Measurements from ENCODE around the gene UBAC2.
A peak's percentile ranks its signal among the peaks of the same experiment; 100 is the strongest.
"Not testable (repeated sequence)": the region's sequence is repeated elsewhere in the genome, so short reads cannot be mapped to it uniquely, and the experiment has no call there.

UBAC2 gene

DNA sequence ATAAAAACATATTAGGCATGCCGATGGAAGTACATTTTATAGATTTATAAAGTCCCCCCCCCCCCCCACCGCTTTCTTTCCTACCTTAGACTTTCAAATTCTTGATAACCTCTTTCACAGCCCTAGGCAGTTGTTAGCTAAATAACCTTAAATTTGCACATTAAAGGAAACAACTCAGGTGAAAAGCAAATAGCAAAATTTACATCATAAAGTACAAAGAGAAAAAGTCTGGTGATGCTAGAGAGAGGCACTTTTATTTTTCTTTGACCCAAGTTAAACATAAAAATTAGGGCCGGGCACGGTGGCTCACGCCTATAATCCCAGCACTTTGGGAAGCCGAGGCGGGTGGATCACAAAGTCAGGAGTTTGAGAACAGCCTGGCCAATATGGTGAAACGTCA is 15.0 kb upstream of the UBAC2 start:
- DNase-seq, result no peak

DNA sequence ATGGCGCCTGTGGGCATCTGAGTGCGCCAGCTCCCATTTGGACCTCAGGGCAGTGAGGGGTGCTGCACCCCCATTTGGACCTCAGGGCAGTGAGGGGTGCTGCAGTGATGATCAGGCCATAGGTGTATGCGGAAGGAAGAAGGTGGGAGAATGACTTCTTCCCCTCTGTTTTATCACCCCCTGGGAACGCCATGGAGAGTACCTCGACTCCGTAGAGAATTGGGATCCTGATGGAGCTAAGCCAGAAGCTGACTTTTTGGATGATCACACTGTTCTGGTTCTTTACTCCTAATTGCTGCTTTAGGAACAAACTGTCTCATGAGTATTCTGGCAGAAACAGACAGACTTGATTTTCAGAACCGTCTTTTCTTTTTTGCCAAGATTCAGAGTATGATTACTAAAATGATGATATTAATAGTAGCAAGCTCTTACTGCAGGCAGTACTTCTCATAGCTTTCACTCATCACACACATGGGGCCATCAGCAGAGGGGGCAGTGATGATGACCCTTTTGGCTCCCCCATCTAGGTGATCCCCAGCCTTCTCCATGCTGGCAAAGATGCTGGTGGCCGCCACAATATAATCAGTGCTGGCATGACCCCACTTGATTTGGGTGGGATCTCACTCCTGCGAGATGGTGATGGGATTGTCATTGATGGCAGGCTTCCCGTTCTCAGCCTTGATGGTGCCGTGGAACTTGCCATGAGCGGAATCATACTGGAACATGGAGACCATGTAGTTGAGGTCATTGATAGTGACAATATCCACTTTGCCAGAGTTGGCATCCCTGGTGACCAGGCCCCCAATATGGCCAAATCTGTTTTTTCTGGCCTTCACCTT is 10.3 kb upstream of the UBAC2 start:
- DNase-seq, result no peak

DNA sequence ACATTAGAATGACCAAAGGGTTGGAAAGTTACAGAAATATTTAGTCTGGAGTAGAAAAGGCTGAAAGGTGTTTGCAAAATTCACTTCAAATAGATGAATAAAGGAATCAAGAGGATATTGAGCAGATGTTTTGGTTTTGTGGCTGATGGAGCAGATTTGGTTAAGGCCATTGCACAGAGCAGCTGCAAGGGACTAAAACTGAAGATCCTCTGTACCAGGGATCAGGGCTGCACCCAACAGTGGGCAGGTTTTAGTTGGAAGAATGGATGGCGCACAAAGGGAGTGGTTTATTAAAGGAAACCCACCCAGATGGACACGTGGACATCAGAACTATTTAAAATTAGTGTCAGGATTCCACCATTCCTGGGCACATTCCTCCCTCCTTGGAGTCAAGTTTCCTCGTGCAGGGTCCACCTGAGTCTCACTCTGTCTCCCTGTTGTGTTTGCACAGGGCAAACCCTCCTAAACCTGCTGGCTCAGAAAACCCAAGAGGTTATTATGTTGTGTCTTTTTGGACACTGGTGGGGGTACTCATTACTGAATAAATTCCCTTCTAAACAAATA is 9.2 kb upstream of the UBAC2 start:
- no peak for DNase-seq

DNA sequence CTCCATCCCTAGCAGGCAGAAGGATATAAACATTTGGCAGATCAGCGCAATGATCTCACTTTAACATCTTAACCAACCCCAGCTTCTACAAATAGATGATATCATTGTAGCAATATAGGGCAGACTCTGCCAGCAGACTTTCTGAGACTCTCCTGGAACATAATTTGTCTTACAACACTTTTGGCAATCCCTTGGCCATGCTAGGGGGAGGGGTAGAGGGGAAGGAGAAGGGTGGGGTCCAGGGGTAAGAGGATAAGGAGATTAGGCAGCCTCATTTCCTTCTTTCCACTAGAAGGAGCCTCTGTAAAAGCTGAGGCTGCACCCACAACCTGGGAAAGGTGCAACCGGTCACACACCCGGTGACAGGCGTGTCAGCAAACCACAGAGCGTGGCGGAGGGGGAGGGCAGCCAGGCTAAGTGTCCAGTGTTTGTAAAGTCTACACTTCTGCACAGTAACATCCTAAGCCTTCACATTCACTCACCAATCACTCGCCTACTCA is 8.7 kb upstream of the UBAC2 start:
- DNase-seq, result peak; percentile 66

DNA sequence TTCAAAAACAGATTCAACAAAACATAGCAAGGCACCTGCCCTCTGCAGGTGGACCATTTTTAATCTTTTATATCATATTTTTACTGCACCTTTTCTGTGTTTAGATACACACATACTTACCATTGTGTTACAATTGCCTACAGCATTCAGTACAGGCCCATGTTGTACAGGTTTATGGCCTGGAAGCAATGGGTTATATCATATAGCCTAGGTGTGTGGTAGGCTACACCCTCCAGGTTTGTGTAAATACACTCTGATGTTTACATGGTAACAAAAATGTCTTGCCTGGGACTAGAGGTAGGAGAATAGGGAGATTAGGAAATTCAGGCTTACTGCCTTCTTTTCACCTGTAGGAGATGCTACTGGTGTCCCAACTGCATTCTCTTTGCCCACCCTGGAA is 8.2 kb upstream of the UBAC2 start:
- no peak for DNase-seq

DNA sequence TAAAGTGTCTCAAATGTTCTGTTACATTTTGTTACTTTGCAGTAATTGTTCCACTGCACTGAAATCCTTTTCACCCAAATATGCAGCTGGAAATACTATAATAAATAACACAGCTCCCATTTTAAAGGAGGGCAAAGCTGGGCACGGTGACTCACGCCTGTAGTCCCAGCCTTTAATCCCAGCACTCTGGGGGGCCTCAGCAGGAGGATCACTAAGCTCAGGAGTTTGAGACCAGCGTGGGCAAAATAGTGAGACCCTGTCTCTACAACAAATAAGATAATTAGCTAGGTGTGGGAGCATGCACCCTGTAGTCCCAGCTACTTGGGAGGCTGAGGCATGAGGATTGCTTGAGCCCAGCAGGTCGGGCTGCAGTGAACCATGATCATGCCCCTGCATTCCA is 7.5 kb upstream of the UBAC2 start:
- no peak for DNase-seq

DNA sequence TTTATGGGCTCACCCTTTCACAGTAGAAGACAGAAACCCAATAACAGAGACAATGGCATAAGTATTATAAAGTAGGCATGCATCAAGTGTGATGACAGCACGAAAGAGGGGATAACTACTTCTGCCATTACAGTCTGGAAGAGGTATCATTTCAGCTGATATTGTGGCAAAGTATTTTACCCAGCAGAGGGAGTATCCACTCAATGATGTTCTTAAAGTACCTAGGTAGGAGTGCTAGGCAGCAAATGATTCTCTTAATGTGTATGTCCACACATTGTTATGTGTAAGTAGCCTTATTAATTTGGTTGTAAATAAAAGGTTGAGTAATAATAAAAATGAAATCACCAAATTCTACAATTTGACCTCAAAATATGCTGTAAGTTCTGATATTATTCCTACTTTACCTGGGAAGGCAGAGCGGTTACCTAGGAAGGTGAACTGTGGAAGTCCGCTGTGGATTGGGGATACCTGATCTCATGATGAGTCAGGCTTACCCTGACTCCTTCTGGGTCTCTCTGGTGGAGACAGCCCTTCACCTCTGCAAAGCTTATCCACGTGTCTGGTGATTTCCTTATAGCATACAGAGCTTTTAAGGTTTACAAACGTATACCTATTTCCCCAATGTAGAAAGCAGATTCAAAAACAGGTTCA is 4.1 kb upstream of the UBAC2 start:
- no peak for DNase-seq

DNA sequence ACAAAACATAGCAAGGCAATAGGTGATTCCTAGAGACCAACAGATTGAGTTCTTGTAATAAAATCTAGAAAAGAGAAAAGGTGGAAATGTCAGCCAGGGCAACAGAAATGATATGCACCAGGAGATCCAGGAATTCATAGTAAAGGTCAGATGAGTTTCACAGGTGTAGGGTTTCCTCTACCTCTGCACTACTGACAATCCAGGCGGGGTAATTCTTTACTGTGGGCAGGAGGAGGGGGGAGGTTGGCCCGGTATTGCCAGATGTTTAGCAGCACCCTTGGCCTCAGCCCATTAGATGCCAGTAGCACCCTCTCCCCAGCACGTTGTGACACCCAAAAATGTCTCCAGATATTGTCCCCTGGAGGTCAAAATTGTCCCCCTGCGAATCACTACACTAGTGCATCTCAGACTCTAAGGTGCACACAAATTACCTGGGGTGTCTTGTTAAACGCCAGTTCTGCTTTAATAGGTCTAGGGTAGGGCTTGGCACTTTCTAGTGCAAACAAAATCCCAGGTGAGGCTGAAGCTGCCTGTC is 3.5 kb upstream of the UBAC2 start:
- DNase-seq, result no peak

DNA sequence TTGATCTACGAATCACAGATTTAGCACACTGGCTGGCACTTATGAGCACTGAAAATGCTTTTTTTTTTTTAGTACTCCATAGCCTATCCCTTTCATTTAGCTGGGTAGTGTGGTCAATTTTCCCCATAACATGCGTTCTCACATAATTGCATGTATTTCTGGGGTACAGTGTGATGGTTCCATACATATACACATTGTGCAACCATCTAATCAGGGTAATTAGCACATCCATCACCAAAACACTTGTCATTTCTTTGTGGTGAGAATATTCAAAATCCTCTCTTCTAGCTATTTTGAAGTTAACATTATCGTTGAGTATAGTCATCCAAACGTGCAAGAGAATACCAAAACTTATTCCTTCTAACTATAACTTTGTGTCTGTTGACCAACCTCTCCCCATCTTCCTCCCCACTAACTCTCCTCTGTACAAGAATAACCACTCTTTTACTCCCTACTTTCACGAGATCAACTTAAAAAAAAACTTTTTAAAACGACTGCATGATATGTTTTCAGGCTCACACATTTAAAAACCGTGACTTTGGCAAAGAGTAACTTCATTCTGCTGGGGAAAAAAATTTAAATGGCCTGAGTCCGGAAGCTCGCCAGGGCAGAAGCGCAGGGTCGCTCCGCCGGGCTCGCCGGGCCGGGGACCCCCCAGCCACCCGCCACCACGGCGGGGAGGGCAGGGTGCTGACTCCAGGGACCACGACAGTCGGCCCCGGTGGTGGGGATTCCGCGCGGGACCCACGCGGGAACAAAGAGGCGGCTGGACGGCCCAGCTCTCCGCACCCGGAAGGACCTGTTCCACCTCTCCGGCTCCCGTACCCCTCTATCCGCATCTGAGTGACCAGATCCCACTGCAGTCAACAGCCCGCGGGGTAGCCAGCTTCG is 868 bp upstream of the UBAC2 start:
- DNase-seq, result no peak

DNA sequence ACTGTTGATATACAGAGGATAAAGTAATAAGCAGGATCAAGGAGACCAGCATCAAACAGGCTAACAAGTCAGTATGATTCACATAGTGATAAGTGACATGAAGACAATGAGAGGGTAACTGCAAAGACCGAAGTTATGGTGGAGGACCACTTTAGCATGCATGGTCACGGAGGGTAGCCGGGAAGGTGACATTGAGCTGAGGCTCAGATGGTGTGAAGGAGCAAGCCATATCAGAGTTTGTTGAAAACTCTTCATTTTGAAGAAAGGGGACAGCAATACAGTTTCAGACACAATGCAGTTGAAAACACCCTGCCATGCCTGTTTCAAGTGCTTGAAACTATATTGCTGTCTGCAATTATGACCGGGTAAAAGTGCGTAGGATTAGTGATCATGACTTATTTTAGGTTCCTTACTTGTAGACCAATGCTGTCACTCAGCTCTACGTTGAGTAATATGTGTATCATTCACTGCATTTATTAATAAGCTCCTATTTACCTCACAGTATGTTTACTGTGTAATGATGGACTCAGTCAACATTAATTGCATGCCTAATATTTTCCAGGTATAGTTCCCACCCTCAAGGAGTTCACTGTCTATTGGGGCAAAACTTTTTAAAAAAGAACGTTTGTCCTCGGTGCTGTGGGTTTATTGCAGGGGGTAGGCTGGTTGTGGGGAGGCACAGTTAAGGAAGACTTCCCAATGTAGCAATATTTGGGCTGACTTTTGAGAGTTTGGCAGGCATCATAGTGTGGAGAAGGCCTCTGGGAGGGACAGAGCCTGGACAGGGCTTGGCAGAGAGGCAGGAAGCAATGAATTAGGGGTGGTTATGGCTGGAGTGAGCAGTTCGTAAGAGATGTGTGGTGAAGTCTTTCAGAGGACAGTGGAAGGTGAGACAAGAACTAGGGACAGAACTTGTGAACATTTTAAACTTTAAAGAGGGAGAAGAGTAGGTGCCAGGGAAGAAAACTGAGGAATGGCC is 3.2 kb downstream of the UBAC2 start:
- no peak for DNase-seq

DNA sequence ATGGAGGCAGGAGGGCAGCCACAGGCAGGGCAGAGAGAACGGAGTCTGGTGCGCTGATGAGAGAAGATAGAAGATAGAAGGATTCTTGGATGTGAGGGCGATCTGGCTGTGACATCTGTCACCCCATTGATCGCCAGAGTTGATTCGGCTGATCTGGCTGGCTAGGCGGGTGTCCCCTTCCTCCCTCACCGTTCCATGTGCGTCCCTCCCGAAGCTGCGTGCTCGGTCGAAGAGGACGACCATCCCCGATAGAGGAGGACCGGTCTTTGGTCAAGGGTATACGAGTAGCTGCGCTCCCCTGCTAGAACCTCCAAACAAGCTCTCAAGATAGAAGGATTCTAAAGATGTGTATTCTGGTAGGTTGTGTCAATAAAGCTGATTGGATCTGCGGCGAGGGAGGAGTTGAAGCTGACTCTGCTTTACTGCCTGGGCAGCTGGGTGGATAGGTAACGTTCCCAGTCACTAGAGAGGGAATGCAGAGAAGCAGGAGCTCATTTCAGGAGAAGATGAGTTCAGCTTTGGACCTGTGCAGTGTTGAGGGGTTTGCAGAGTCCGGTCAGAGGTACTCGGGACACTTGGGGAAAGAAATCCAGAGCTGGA is 5.1 kb downstream of the UBAC2 start:
- DNase-seq, result no peak

DNA sequence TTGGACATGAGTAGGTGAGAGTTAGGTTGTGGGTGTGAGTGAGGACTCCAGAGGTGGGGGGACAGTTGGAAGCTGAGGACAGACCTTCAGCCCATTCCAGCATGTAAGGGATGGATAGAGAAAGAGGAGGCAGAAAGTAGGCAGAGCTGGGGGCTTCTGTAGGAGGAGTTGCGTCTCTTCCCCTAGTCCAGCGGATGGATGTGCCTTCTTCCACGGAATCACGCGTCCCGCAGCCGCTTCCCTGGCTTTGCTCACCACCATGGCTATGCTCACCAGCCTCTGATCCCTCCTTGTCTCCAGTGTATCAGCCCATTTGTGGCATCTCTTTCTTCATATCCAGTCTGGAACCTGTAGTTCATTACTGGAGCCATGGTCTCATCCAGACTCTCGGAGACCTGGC is 5.6 kb downstream of the UBAC2 start:
- no peak for DNase-seq

DNA sequence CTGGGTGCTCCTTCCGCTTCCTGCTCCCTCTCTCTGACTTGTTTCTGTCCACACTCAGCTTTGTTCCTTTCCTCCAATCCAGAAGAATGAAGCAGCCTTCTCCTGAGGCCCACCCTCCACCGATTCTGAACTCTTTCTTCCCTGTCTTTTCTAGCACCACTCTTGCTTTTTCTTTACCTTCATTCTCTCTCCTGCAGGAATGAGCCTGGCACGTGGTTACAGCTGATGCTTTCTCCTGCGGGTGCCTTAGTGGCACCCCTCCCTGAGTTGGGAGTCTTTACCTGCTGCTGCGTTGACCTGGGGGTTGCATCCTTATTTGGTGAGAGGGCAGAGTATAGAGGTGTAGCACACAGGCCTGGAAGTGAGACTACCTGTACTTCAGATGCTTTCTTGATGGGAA is 6.2 kb downstream of the UBAC2 start:
- no peak for DNase-seq

DNA sequence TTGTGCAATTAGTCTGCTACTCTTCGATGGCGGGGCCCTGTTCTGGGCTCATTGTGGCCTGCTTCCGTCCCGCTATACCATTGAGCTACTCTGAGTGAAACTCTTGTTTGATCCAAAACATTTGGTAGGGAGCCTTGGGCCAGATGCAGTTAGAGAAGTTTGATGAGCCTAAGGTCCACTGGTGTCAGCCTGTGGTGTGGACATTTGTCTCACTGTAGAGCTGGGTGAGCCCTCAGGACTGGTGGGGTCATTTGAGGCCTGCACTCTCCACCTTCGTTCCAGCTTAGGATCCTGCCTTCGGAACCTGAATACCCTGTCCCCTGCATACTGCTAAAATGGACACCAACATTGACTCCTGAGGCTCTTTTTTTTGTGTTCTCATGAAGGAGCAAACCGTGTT is 6.9 kb downstream of the UBAC2 start:
- DNase-seq, result no peak

DNA sequence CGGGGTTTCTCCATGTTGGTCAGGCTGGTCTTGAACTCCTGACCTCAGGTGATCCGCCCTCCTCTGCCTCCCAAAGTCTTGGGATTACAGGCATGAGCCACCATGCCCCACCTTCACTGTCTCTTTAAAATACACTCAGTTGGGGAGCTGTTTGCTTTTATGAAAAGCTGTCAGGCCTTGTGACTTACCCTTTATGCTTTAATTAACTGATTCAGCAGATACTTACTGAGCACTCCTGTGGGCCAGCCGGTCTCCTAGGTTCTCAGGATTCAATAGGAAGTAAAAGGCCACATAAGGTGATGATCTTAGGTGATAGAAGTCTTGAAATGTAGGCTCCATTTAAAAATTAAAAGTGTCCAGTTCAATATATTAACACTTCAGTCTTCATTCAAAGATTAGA is 7.5 kb downstream of the UBAC2 start:
- DNase-seq, result no peak

DNA sequence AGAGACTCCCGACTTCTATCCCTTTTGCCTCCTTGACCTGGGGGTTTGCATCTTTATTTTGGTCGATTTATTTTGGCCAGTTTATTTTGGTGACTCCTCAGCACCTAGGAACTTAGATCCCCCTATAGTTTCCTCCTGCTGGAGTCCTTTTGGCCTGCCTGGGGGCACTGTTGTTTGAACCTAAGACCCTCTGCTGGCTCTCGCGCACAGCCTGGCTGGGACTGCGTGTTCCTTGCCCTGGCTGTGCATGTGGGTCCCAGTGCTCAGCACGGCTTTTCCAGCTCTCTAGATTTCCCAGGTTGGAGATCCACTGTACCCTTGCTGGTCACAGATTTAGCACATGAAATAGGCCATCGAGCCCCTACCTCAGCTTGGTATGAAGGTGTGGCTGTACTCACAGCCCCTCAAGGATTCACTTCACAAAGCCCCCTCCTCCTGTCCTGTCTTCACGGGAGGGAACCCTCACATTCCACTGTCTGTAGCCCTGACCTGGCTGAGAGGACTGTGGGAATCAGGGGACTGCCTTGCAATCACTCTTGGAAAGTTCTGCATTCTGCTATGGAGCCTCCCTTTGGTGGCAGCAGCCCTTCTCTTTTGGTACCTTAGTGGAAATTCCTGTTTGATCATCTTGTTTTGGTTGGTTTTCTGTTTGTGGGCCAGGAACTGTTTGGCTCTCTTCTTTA is 8.3 kb downstream of the UBAC2 start:
- DNase-seq, result no peak

DNA sequence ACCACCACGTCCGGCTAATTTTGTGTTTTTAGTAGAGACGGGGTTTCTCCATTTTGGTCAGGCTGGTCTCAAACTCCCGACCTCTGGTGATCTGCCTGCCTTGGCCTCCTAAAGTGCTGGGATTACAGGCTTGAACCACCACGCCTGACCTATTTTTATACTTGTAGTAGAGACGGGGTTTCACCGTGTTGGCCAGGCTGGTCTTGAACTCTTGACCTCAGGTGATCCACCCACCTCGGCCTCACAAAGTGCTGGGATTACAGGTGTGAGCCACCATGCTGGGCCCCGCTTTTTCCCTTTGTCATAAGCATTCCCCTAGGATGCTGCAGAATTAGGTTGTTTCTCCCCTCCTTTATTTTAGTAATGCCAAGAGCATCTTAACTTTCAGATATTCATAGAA is 10.0 kb downstream of the UBAC2 start:
- not testable (repeated sequence) for DNase-seq

DNA sequence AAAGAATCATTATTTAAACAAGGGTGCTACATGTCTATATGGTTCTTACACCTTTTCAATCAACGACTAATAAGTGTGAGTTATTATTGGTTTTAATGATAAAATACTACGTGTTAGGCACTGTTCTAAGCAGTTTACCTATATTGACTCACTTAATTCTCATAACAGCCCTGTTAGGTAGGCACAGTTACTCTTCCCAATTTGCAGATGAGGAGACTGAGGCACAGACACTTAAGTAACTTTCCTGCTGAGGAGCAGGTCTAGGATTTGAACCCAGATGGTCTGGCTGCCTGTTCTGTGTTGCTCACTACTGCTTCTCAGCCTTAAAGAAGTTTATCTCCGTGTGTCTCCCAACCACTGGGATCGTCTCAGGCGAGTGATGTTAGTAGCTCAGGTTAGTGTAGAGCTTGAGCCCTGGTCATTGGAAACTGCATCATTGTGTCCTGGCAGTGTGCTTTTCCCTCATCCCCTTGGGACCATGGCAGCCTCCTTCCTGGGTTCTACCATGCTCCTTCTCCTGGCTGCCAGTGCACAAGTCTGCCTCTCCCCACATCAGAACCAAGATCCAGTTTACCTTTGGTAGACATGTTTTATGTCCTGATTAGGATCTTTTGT is 10.9 kb downstream of the UBAC2 start:
- DNase-seq, result no peak

DNA sequence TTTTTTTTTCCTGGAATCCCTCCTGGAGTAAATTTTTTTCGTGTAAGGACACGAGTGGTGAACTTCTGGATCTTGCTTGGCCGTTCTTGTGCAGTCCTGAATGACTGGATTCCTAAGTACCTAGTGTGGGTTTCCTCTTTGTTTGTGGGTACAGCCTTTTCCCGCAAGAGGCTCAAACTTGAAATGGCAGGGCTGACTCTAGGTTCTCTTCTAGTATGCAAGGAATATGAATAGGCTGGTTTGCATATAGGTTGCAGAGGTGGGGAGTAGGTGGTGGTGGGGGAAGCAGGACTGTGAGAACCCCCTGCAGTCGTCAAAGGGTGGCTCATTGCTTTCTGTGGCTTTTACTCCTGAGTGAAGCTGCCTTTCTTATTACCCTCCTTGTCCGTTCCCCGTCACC is 13.6 kb downstream of the UBAC2 start:
- no peak for DNase-seq

DNA sequence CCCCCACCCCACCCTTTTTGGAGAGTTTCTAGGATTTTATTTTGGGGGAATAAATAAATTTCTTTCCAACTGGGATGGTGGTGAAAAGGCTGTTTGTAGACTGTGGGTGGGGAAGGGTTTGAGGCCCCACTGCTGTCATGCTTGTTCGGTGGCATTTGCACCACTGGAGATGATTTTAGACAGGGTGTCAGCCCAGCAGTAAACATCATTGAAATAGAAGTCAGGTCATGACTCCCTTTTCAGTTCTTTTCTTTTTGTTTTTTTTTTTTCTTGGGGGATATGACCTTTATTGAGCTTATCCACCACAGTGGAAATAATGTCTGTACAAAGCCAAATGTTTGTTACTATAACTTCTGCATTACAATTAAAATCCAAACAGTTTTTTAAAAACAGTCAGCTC is 14.1 kb downstream of the UBAC2 start:
- DNase-seq, result no peak

All from kidney glomerular epithelial cell (primary cell).